ENCODE measurements around the gene PHACTR3.
A peak's percentile ranks its signal among the peaks of the same experiment; 100 is the strongest.

PHACTR3 gene

GRCh38 chr20:59818911-59819310, 214.6 kb downstream of the PHACTR3 start:
- DNase-seq: no peak

- DNase-seq: peak in 1 of 14 donors; percentile 34
Measured at GRCh38 chr20:59819496-59820203, 215.3 kb downstream of the PHACTR3 start.

- peak in 11 of 14 donors; percentile 30 to 86 (median 70) for DNase-seq
Measured at GRCh38 chr20:59820204-59821041, 216.1 kb downstream of the PHACTR3 start.

- DNase-seq: no peak
Measured at GRCh38 chr20:59821201-59821600, 216.9 kb downstream of the PHACTR3 start.

GRCh38 chr20:59821788-59822187, 217.4 kb downstream of the PHACTR3 start:
- DNase-seq: no peak

- DNase-seq: peak in 1 of 14 donors; percentile 17
Measured at GRCh38 chr20:59822291-59823029, 218.1 kb downstream of the PHACTR3 start.

- DNase-seq: no peak
Measured at GRCh38 chr20:59823030-59823423, 218.7 kb downstream of the PHACTR3 start.

- DNase-seq: no peak
Measured at GRCh38 chr20:59823491-59824259, 219.3 kb downstream of the PHACTR3 start.

- no peak for DNase-seq
Measured at GRCh38 chr20:59824711-59825562, 220.6 kb downstream of the PHACTR3 start.

GRCh38 chr20:59825563-59825920, 221.2 kb downstream of the PHACTR3 start:
- DNase-seq: no peak

GRCh38 chr20:59825944-59826759, 221.8 kb downstream of the PHACTR3 start:
- DNase-seq: peak in 1 of 14 donors; percentile 94

GRCh38 chr20:59827138-59828056, 223.1 kb downstream of the PHACTR3 start:
- DNase-seq: peak in 1 of 14 donors; percentile 34

GRCh38 chr20:59828125-59829053, 224.0 kb downstream of the PHACTR3 start:
- no peak for DNase-seq

GRCh38 chr20:59829054-59829785, 224.9 kb downstream of the PHACTR3 start:
- DNase-seq: peak in 1 of 14 donors; percentile 31

GRCh38 chr20:59829786-59830664, 225.7 kb downstream of the PHACTR3 start:
- no peak for DNase-seq

- peak in 1 of 14 donors; percentile 50 for DNase-seq
Measured at GRCh38 chr20:59830665-59831023, 226.3 kb downstream of the PHACTR3 start.

Measured in C1 segment of cervical spinal cord (tissue), 14 donors.